ENCODE data around the gene CDH4.

The CDH4 gene

GRCh38 chr20:61790116-61790827 lies 538.2 kb downstream of the CDH4 start:
- H3K9me3 ChIP-seq (ENCODE audit: insufficient read depth, low read length, severe bottlenecking) = no peaks in the 10 kb centered on the region
- H4K20me1 ChIP-seq (ENCODE audit: insufficient read depth, low read length) = no peaks in the 10 kb centered on the region; the same call in 1 of the 2 replicates
- TF ChIP-seq CTCF (IDR thresholded peaks at IDR 0.05; ENCODE audit: borderline replicate concordance, extremely low read depth, low read length, poor library complexity, severe bottlenecking) = no peak
- TF ChIP-seq EZH2 (IDR thresholded peaks at IDR 0.05; ENCODE audit: borderline replicate concordance, low read depth, low read length, severe bottlenecking) = no peak
- no peak overlapping the region for H3K4me3 ChIP-seq (ENCODE audit: low read depth in 1 of 2, low read length in 2 of 2)
- DNase-seq (no peak), ATAC-seq (ENCODE audit: insufficient read depth, low read depth) (no peak)
- no peak overlapping the region for H3K27ac ChIP-seq (ENCODE audit: low read length)
- no peak overlapping the region for H3K9ac ChIP-seq (ENCODE audit: low read depth, low read length)
- no peaks in the 10 kb centered on the region for H3K36me3 ChIP-seq (ENCODE audit: insufficient read depth, low read length)
- no peak overlapping the region for H3K4me2 ChIP-seq (ENCODE audit: insufficient read depth, low read length)
- H3K27me3 ChIP-seq (ENCODE audit: insufficient read depth, low read length, poor library complexity) = no peaks in the 10 kb centered on the region
- no peaks in the 10 kb centered on the region for H3K4me1 ChIP-seq (ENCODE audit: insufficient read depth, low read length)
- H3K79me2 ChIP-seq (ENCODE audit: insufficient read depth, low read length) = no peaks in the 10 kb centered on the region
- no peak overlapping the region for H2AFZ ChIP-seq (ENCODE audit: low read depth, low read length)

GRCh38 chr20:61791995-61792394 lies 539.9 kb downstream of the CDH4 start:
- Histone ChIP-seq H3K27ac (ENCODE audit: low read length) (no peak overlapping the region), H3K4me2 (ENCODE audit: insufficient read depth, low read length) (no peak overlapping the region), H3K27me3 (ENCODE audit: insufficient read depth, low read length, poor library complexity) (no peaks in the 10 kb centered on the region), H3K36me3 (ENCODE audit: insufficient read depth, low read length) (no peaks in the 10 kb centered on the region), H3K9me3 (ENCODE audit: insufficient read depth, low read length, severe bottlenecking) (no peaks in the 10 kb centered on the region), H3K9ac (ENCODE audit: low read depth, low read length) (no peak overlapping the region), H4K20me1 (ENCODE audit: insufficient read depth, low read length) (peaks cover 8% of the 10 kb centered on the region; the same call in 1 of the 2 replicates), H3K4me1 (ENCODE audit: insufficient read depth, low read length) (peaks cover under 1% of the 10 kb centered on the region), H3K4me3 (ENCODE audit: low read depth in 1 of 2, low read length in 2 of 2) (no peak overlapping the region), H3K79me2 (ENCODE audit: insufficient read depth, low read length) (no peaks in the 10 kb centered on the region), H2AFZ (ENCODE audit: low read depth, low read length) (no peak overlapping the region)
- ATAC-seq (ENCODE audit: insufficient read depth, low read depth) (no peak), DNase-seq (no peak)
- TF ChIP-seq CTCF (IDR thresholded peaks at IDR 0.05; ENCODE audit: borderline replicate concordance, extremely low read depth, low read length, poor library complexity, severe bottlenecking) = no peak
- no peak for TF ChIP-seq EZH2 (IDR thresholded peaks at IDR 0.05; ENCODE audit: borderline replicate concordance, low read depth, low read length, severe bottlenecking)

GRCh38 chr20:61795669-61796630 lies 543.9 kb downstream of the CDH4 start:
- Histone ChIP-seq H3K9ac (ENCODE audit: low read depth, low read length) (no peak overlapping the region), H4K20me1 (ENCODE audit: insufficient read depth, low read length) (peaks cover 12% of the 10 kb centered on the region; the same call in 1 of the 2 replicates), H3K27ac (ENCODE audit: low read length) (no peak overlapping the region), H3K4me3 (ENCODE audit: low read depth in 1 of 2, low read length in 2 of 2) (no peak overlapping the region), H2AFZ (ENCODE audit: low read depth, low read length) (no peak overlapping the region), H3K9me3 (ENCODE audit: insufficient read depth, low read length, severe bottlenecking) (no peaks in the 10 kb centered on the region), H3K4me1 (ENCODE audit: insufficient read depth, low read length) (peaks cover 4% of the 10 kb centered on the region), H3K36me3 (ENCODE audit: insufficient read depth, low read length) (no peaks in the 10 kb centered on the region), H3K4me2 (ENCODE audit: insufficient read depth, low read length) (no peak overlapping the region), H3K27me3 (ENCODE audit: insufficient read depth, low read length, poor library complexity) (no peaks in the 10 kb centered on the region), H3K79me2 (ENCODE audit: insufficient read depth, low read length) (no peaks in the 10 kb centered on the region)
- TF ChIP-seq CTCF (IDR thresholded peaks at IDR 0.05; ENCODE audit: borderline replicate concordance, extremely low read depth, low read length, poor library complexity, severe bottlenecking) = no peak
- no peak for TF ChIP-seq EZH2 (IDR thresholded peaks at IDR 0.05; ENCODE audit: borderline replicate concordance, low read depth, low read length, severe bottlenecking)
- ATAC-seq (ENCODE audit: insufficient read depth, low read depth) (no peak), DNase-seq (no peak)
